IPS-11a (cell line): Measurements from ENCODE around the gene ANAPC16.
"Not testable (repeated sequence)": the region's sequence is repeated elsewhere in the genome, so short reads cannot be mapped to it uniquely, and the experiment has no call there.

Experiments used
- H3K4me3 ChIP-seq: one replicate; pipeline ENCODE4 v1.5.1; 2013; ENCODE audit warnings: low read depth, low read length, control low read depth

Gene ANAPC16

GRCh38 chr10:72277340-72277995, 61.7 kb downstream of the ANAPC16 start:
- H3K4me3 ChIP-seq: no peak overlapping the region

- no peak overlapping the region for H3K4me3 ChIP-seq
Observed at GRCh38 chr10:72277996-72278667, 62.3 kb downstream of the ANAPC16 start.

- no peak overlapping the region for H3K4me3 ChIP-seq
Observed at GRCh38 chr10:72278668-72279393, 63.0 kb downstream of the ANAPC16 start.

- H3K4me3 ChIP-seq: not testable (repeated sequence)
Observed at GRCh38 chr10:72279587-72279986, 63.8 kb downstream of the ANAPC16 start.

GRCh38 chr10:72283131-72283530, 67.3 kb downstream of the ANAPC16 start:
- no peak overlapping the region for H3K4me3 ChIP-seq
